Measurements from ENCODE around the gene ISLR.

ISLR gene

DNA sequence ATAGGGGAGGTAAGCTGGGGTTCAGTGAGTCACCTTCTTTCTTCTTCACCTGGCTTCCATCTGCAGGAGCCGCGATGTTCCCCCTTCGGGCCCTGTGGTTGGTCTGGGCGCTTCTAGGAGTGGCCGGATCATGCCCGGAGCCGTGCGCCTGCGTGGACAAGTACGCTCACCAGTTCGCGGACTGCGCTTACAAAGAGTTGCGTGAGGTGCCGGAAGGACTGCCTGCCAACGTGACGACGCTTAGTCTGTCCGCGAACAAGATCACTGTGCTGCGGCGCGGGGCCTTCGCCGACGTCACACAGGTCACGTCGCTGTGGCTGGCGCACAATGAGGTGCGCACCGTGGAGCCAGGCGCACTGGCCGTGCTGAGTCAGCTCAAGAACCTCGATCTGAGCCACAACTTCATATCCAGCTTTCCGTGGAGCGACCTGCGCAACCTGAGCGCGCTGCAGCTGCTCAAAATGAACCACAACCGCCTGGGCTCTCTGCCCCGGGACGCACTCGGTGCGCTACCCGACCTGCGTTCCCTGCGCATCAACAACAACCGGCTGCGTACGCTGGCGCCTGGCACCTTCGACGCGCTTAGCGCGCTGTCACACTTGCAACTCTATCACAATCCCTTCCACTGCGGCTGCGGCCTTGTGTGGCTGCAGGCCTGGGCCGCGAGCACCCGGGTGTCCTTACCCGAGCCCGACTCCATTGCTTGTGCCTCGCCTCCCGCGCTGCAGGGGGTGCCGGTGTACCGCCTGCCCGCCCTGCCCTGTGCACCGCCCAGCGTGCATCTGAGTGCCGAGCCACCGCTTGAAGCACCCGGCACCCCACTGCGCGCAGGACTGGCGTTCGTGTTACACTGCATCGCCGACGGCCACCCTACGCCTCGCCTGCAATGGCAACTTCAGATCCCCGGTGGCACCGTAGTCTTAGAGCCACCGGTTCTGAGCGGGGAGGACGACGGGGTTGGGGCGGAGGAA, 40.5 kb upstream of the ISLR start:
- H3K27me3 ChIP-seq (replicated peaks; ENCODE audit: control insufficient read depth, insufficient read depth, low read length), result peaks cover 6% of the 10 kb centered on the region
- no peak overlapping the region for H3K4me3 ChIP-seq (replicated peaks; ENCODE audit: low read depth, low read length)
- no peaks in the 10 kb centered on the region for H3K36me3 ChIP-seq (ENCODE audit: control insufficient read depth, insufficient read depth, low read length)
- TF ChIP-seq CTCF (IDR thresholded peaks at IDR 0.05; ENCODE audit: insufficient read depth, low read length, poor library complexity, severe bottlenecking), result peak; percentile 25
- peak; percentile 37 for DNase-seq (ENCODE audit: extremely low read depth, insufficient read length)

GRCh38 chr15:74133694-74134386, 39.7 kb upstream of the ISLR start:
- TF ChIP-seq CTCF (IDR thresholded peaks at IDR 0.05; ENCODE audit: insufficient read depth, low read length, poor library complexity, severe bottlenecking), result no peak
- H3K27me3 ChIP-seq (replicated peaks; ENCODE audit: control insufficient read depth, insufficient read depth, low read length), result peaks cover 6% of the 10 kb centered on the region
- H3K4me3 ChIP-seq (replicated peaks; ENCODE audit: low read depth, low read length), result no peak overlapping the region
- no peak for DNase-seq (ENCODE audit: extremely low read depth, insufficient read length)
- H3K36me3 ChIP-seq (ENCODE audit: control insufficient read depth, insufficient read depth, low read length), result no peaks in the 10 kb centered on the region

DNA sequence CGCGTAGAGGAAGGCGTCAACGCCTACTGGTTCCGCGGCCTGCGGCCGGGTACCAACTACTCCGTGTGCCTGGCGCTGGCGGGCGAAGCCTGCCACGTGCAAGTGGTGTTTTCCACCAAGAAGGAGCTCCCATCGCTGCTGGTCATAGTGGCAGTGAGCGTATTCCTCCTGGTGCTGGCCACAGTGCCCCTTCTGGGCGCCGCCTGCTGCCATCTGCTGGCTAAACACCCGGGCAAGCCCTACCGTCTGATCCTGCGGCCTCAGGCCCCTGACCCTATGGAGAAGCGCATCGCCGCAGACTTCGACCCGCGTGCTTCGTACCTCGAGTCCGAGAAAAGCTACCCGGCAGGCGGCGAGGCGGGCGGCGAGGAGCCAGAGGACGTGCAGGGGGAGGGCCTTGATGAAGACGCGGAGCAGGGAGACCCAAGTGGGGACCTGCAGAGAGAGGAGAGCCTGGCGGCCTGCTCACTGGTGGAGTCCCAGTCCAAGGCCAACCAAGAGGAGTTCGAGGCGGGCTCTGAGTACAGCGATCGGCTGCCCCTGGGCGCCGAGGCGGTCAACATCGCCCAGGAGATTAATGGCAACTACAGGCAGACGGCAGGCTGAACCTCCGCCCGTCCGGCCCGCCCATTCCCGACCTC, 39.0 kb upstream of the ISLR start:
- Histone ChIP-seq H3K4me3 (replicated peaks; ENCODE audit: low read depth, low read length) (no peak overlapping the region), H3K27me3 (replicated peaks; ENCODE audit: control insufficient read depth, insufficient read depth, low read length) (peaks cover 6% of the 10 kb centered on the region), H3K36me3 (ENCODE audit: control insufficient read depth, insufficient read depth, low read length) (no peaks in the 10 kb centered on the region)
- peak; percentile 37 for DNase-seq (ENCODE audit: extremely low read depth, insufficient read length)
- TF ChIP-seq CTCF (IDR thresholded peaks at IDR 0.05; ENCODE audit: insufficient read depth, low read length, poor library complexity, severe bottlenecking), result peak; percentile 42

GRCh38 chr15:74135041-74135565, 38.4 kb upstream of the ISLR start:
- H3K36me3 ChIP-seq (ENCODE audit: control insufficient read depth, insufficient read depth, low read length), result no peaks in the 10 kb centered on the region
- no peak for TF ChIP-seq CTCF (IDR thresholded peaks at IDR 0.05; ENCODE audit: insufficient read depth, low read length, poor library complexity, severe bottlenecking)
- no peak for DNase-seq (ENCODE audit: extremely low read depth, insufficient read length)
- H3K27me3 ChIP-seq (replicated peaks; ENCODE audit: control insufficient read depth, insufficient read depth, low read length), result peaks cover 6% of the 10 kb centered on the region
- H3K4me3 ChIP-seq (replicated peaks; ENCODE audit: low read depth, low read length), result no peak overlapping the region

GRCh38 chr15:74136540-74136813, 37.0 kb upstream of the ISLR start:
- Histone ChIP-seq H3K4me3 (replicated peaks; ENCODE audit: low read depth, low read length) (peak overlapping the region; percentile 60), H3K27me3 (replicated peaks; ENCODE audit: control insufficient read depth, insufficient read depth, low read length) (peaks cover 4% of the 10 kb centered on the region), H3K36me3 (ENCODE audit: control insufficient read depth, insufficient read depth, low read length) (no peaks in the 10 kb centered on the region)
- no peak for TF ChIP-seq CTCF (IDR thresholded peaks at IDR 0.05; ENCODE audit: insufficient read depth, low read length, poor library complexity, severe bottlenecking)
- no peak for DNase-seq (ENCODE audit: extremely low read depth, insufficient read length)

Measured in GM06990 (cell line).